WTC11 (cell line): Measurements from ENCODE around the gene MCRIP2. TPM values are rescaled to one million over a fixed set of nuclear protein-coding genes. Genes with fewer than 3 reads are reported as not detected.

Experiments used
- ATAC-seq: fragments of 200-7000 bp; cut with Tn5 transposase; 2 replicates; pipeline ENCODE4 v1.10.0; 2021; ENCODE audit warnings: mild to moderate bottlenecking, moderate library complexity
- CTCF ChIA-PET: fragments of 300-600 bp; sonication (Branson Sonifier 250); formaldehyde crosslinking; loops from one replicate; lab custom pipeline; 2021; ENCODE audit warnings: antibody characterized with exemption; lab: Charles Lee
- POLR2A ChIA-PET: fragments of 350-600 bp; sonication (Branson Sonifier 250); formaldehyde crosslinking; loops from one replicate; lab custom pipeline; 2021; ENCODE audit warnings: antibody characterized with exemption; lab: Charles Lee
- DNase-seq: peaks from one replicate; pipeline ENCODE4 v3.0.0; 2021; ENCODE audit warnings: low spot score
- H3K27ac Mint-ChIP-seq: 2 replicates; pipeline ENCODE4 v1.8.0; 2021; ENCODE audit warnings: mixed read lengths
- H3K27me3 Mint-ChIP-seq: 2 replicates; pipeline ENCODE4 v1.8.0; 2021; ENCODE audit warnings: low read depth, mild to moderate bottlenecking, moderate library complexity, mixed read lengths
- H3K36me3 Mint-ChIP-seq: 2 replicates; pipeline ENCODE4 v1.8.0; 2021; ENCODE audit warnings: mixed read lengths
- H3K4me1 Mint-ChIP-seq: 2 replicates; pipeline ENCODE4 v1.8.0; 2022; ENCODE audit warnings: mixed read lengths
- H3K4me3 Mint-ChIP-seq: 2 replicates; pipeline ENCODE4 v1.8.0; 2021; ENCODE audit warnings: mild to moderate bottlenecking, moderate library complexity, mixed read lengths
- H3K9me3 Mint-ChIP-seq: 2 replicates; pipeline ENCODE4 v1.8.0; 2021; ENCODE audit warnings: mixed read lengths
- ESRRA ChIP-seq: sonication (generic); formaldehyde crosslinking; IDR thresholded peaks from 2 replicates; pipeline ENCODE4 v1.8.1; 2022; ENCODE audit warnings: mild to moderate bottlenecking, missing genetic modification reagents, borderline replicate concordance
- HMGA2 ChIP-seq: fragments of 250-450 bp; sonication (Bioruptor Pico); IDR thresholded peaks from 2 replicates; pipeline ENCODE4 v1.4.0; 2021; ENCODE audit warnings: mild to moderate bottlenecking, moderate library complexity
- MYBL2 ChIP-seq: sonication (generic); formaldehyde crosslinking; IDR thresholded peaks from 2 replicates; pipeline ENCODE4 v1.8.1; 2023; ENCODE audit warnings: mild to moderate bottlenecking, moderate library complexity, missing genetic modification reagents
- SMAD3 ChIP-seq: sonication (generic); formaldehyde crosslinking; IDR thresholded peaks from 2 replicates; pipeline ENCODE4 v1.8.0; 2022; ENCODE audit warnings: missing genetic modification reagents, mild to moderate bottlenecking, borderline replicate concordance
- SP1 ChIP-seq: sonication (generic); formaldehyde crosslinking; conservative IDR thresholded peaks from 2 replicates; pipeline ENCODE4 v1.8.1; 2022; ENCODE audit warnings: missing genetic modification reagents
- ZNF121 ChIP-seq: sonication (generic); formaldehyde crosslinking; IDR thresholded peaks from 2 replicates; pipeline ENCODE4 v1.8.0; 2023; ENCODE audit warnings: missing genetic modification reagents
- ZNF263 ChIP-seq: sonication (generic); formaldehyde crosslinking; IDR thresholded peaks from 2 replicates; pipeline ENCODE4 v1.8.1; 2022; ENCODE audit warnings: low read depth, mild to moderate bottlenecking, moderate library complexity, missing genetic modification reagents
- ZNF396 ChIP-seq: fragments of 250-450 bp; sonication (Bioruptor Pico); IDR thresholded peaks from 2 replicates; pipeline ENCODE4 v1.8.0; 2021; ENCODE audit warnings: mild to moderate bottlenecking, moderate library complexity, borderline replicate concordance
- total RNA-seq: library from RNA; stranded (reverse); gene quantifications from 3 replicates; pipeline ENCODE4 v1.2.3, GENCODE V29; 2021
- TF ChIP-seq, protein P1 (sequence below): sonication (generic); formaldehyde crosslinking; IDR thresholded peaks from 2 replicates; pipeline ENCODE4 v1.8.1; 2023; ENCODE audit warnings: mild to moderate bottlenecking, moderate library complexity, missing genetic modification reagents
- TF ChIP-seq, protein P2 (sequence below): sonication (generic); formaldehyde crosslinking; IDR thresholded peaks from 2 replicates; pipeline ENCODE4 v1.8.1; 2022; ENCODE audit warnings: low read depth, mild to moderate bottlenecking, moderate library complexity, missing genetic modification reagents, borderline replicate concordance
- TF ChIP-seq, protein P3 (sequence below): fragments of 200-600 bp; IDR thresholded peaks from 2 replicates; pipeline ENCODE4 v1.8.0; 2022; ENCODE audit warnings: antibody characterized with exemption
- TF ChIP-seq, protein P4 (sequence below): fragments of 250-450 bp; sonication (Bioruptor Pico); IDR thresholded peaks from 2 replicates; pipeline ENCODE4 v1.9.0; 2021; ENCODE audit warnings: mild to moderate bottlenecking, borderline replicate concordance
- TF ChIP-seq, protein P5 (sequence below): sonication (generic); formaldehyde crosslinking; IDR thresholded peaks from 2 replicates; pipeline ENCODE4 v1.8.1; 2023; ENCODE audit warnings: mild to moderate bottlenecking, missing genetic modification reagents, moderate library complexity

MCRIP2 gene
- total RNA-seq, 1 experiment from 2014 or later = 63.3 TPM

DNA sequence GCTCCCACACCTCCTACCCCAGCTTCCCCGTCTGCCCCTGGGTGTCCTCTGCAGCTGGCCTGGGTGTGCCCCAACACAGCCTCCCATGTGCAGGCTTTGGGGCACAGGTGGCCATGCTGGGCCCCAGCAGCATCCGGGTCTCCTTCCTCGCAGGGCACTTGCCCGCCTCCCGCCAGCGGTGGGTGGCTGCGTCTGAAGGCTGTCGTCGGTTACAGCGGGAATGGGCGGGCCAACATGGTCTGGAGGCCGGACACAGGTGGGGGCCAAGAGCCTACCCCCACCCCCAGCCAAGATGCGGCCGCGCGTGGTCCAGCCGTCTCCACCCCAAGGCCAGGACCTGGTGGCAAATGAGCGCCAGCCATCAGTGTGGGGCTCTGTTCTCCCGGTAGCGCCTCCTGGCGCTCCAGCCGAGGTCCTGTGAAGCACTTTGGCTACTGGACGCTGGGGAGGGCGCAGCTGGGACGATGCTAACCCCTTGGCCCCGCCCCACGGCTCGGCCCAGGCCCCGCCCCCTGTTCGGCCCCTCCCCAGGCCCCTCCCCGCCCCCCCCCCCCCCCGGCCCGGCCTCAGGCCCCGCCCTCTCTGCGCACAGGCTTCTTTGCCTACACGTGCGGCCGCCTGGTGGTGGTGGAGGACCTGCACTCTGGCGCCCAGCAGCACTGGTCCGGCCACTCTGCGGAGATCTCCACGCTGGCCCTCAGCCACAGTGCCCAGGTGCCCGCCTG, 19.0 kb downstream of the MCRIP2 start:
- H3K4me3 Mint-ChIP-seq = no peak overlapping the region; the same call in 1 of the 2 replicates

DNA sequence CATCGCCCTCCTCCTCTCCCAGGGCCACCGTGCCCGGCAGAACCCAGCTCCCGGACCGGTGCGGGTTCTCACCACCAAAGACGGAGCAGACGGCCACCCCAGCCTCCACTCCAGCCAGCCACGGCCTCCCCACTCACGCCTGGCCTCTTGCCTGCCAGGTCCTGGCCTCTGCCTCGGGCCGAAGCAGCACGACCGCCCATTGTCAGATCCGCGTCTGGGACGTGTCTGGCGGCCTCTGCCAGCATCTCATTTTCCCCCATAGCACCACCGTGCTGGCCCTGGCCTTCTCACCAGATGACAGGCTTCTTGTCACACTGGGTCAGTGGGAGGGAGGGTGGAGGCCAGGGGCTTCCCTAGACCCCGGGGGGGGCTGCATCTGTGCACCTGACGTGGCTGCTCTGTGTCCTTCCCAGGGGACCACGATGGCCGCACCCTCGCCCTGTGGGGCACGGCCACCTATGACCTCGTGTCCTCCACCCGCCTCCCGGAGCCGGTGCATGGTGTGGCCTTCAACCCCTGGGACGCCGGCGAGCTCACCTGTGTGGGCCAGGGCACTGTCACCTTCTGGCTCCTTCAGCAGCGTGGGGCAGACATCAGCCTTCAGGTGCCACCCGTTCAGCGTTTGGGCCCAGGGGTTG, 19.7 kb downstream of the MCRIP2 start:
- Mint-ChIP-seq H3K27me3 (no peaks in the 10 kb centered on the region), H3K27ac (no peak overlapping the region), H3K36me3 (no peaks in the 10 kb centered on the region), H3K4me3 (no peak overlapping the region; the same call in 1 of the 2 replicates), H3K9me3 (no peaks in the 10 kb centered on the region), H3K4me1 (peaks cover 4% of the 10 kb centered on the region)
- CTCF ChIA-PET = interaction anchor here (0.6 to 3.3 kb wide), 25 partner anchors 12 to 282 kb away, joined by 3 to 54 read pairs (median 5); partner anchors contain the start of genes CAPN15, CCDC78, METTL26 and RHBDL1
- ATAC-seq (no peak), DNase-seq (no peak)
- TF ChIP-seq ZNF121 (CRISPR knock-in tag) (peak; percentile 78), SMAD3 (no peak), ESRRA (CRISPR knock-in tag) (no peak), ZNF396 (CRISPR knock-in tag) (no peak), HMGA2 (CRISPR knock-in tag) (no peak)
- TF ChIP-seq, protein P1, sequence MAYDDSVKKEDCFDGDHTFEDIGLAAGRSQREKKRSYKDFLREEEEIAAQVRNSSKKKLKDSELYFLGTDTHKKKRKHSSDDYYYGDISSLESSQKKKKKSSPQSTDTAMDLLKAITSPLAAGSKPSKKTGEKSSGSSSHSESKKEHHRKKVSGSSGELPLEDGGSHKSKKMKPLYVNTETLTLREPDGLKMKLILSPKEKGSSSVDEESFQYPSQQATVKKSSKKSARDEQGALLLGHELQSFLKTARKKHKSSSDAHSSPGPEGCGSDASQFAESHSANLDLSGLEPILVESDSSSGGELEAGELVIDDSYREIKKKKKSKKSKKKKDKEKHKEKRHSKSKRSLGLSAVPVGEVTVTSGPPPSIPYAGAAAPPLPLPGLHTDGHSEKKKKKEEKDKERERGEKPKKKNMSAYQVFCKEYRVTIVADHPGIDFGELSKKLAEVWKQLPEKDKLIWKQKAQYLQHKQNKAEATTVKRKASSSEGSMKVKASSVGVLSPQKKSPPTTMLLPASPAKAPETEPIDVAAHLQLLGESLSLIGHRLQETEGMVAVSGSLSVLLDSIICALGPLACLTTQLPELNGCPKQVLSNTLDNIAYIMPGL (CRISPR knock-in tag) = no peak
- TF ChIP-seq, protein P2, sequence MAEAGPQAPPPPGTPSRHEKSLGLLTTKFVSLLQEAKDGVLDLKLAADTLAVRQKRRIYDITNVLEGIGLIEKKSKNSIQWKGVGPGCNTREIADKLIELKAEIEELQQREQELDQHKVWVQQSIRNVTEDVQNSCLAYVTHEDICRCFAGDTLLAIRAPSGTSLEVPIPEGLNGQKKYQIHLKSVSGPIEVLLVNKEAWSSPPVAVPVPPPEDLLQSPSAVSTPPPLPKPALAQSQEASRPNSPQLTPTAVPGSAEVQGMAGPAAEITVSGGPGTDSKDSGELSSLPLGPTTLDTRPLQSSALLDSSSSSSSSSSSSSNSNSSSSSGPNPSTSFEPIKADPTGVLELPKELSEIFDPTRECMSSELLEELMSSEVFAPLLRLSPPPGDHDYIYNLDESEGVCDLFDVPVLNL (CRISPR knock-in tag) = no peak
- POLR2A ChIA-PET = interaction anchor here (1.0 to 1.4 kb wide), 2 partner anchors 12 to 23 kb away, joined by 3 to 5 read pairs; partner anchors contain the start of gene WDR90

More for the DNA sequence above, 19.0 kb downstream of the MCRIP2 start:
- no peaks in the 10 kb centered on the region for H3K27me3 Mint-ChIP-seq
- H3K4me1 Mint-ChIP-seq = peaks cover 4% of the 10 kb centered on the region
- POLR2A ChIA-PET = interaction anchor here (1.0 to 1.4 kb wide), 2 partner anchors 11 to 22 kb away, joined by 3 to 5 read pairs; partner anchors contain the start of gene WDR90
- DNase-seq = peak; percentile 93
- no peak overlapping the region for H3K27ac Mint-ChIP-seq
- peak; percentile 39; the same call in 1 of the 2 replicates for TF ChIP-seq SP1 (CRISPR knock-in tag)
- no peak for TF ChIP-seq ZNF263 (CRISPR knock-in tag)
- TF ChIP-seq, protein P3, sequence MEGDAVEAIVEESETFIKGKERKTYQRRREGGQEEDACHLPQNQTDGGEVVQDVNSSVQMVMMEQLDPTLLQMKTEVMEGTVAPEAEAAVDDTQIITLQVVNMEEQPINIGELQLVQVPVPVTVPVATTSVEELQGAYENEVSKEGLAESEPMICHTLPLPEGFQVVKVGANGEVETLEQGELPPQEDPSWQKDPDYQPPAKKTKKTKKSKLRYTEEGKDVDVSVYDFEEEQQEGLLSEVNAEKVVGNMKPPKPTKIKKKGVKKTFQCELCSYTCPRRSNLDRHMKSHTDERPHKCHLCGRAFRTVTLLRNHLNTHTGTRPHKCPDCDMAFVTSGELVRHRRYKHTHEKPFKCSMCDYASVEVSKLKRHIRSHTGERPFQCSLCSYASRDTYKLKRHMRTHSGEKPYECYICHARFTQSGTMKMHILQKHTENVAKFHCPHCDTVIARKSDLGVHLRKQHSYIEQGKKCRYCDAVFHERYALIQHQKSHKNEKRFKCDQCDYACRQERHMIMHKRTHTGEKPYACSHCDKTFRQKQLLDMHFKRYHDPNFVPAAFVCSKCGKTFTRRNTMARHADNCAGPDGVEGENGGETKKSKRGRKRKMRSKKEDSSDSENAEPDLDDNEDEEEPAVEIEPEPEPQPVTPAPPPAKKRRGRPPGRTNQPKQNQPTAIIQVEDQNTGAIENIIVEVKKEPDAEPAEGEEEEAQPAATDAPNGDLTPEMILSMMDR = peak; percentile 58
- TF ChIP-seq, all 79 proteins: peak for 2
- CTCF ChIA-PET = interaction anchor here (0.5 to 3.3 kb wide), 31 partner anchors 11 to 1362 kb away, joined by 3 to 54 read pairs (median 4); partner anchors contain the start of genes AXIN1, CAPN15, CCDC78 and METTL26
- no peaks in the 10 kb centered on the region for H3K36me3 Mint-ChIP-seq
- H3K9me3 Mint-ChIP-seq = no peaks in the 10 kb centered on the region
- peak; percentile 95 for ATAC-seq

DNA sequence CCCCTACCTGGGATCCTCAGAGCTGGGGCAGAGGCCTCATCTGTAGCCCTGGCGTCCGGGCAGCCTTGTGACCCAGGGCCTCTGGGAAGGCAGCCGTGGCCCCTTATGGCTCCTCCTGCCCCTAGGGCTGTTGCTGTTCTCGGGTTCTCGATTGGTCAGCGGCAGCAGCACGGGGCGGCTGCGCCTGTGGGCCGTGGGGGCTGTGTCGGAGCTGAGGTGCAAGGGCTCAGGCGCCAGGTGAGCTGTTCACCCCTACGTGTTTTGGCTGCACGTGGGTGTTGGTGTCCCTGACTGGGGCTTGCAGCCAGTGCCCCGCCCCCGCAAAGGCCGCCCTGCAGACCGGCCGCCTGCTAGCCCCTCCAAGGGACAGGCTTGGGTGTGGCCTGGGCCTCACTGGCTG, 20.5 kb downstream of the MCRIP2 start:
- ChIA-PET POLR2A (interaction anchor here (1.1 kb wide), 1 partner anchor 66 kb away, joined by 3 read pairs; no protein-coding TSS in a partner anchor), CTCF (interaction anchor here (0.8 to 3.1 kb wide), 5 partner anchors 13 to 40 kb away, joined by 3 to 7 read pairs (median 5); partner anchors contain the start of genes METTL26 and WDR90)
- no peaks in the 10 kb centered on the region for H3K36me3 Mint-ChIP-seq
- H3K27me3 Mint-ChIP-seq = no peaks in the 10 kb centered on the region
- H3K4me3 Mint-ChIP-seq = no peak overlapping the region
- no peak for ATAC-seq
- peaks cover 4% of the 10 kb centered on the region for H3K4me1 Mint-ChIP-seq
- no peaks in the 10 kb centered on the region for H3K9me3 Mint-ChIP-seq
- no peak for DNase-seq
- no peak overlapping the region for H3K27ac Mint-ChIP-seq
- TF ChIP-seq MYBL2 (CRISPR knock-in tag) = no peak
- TF ChIP-seq, protein P4, sequence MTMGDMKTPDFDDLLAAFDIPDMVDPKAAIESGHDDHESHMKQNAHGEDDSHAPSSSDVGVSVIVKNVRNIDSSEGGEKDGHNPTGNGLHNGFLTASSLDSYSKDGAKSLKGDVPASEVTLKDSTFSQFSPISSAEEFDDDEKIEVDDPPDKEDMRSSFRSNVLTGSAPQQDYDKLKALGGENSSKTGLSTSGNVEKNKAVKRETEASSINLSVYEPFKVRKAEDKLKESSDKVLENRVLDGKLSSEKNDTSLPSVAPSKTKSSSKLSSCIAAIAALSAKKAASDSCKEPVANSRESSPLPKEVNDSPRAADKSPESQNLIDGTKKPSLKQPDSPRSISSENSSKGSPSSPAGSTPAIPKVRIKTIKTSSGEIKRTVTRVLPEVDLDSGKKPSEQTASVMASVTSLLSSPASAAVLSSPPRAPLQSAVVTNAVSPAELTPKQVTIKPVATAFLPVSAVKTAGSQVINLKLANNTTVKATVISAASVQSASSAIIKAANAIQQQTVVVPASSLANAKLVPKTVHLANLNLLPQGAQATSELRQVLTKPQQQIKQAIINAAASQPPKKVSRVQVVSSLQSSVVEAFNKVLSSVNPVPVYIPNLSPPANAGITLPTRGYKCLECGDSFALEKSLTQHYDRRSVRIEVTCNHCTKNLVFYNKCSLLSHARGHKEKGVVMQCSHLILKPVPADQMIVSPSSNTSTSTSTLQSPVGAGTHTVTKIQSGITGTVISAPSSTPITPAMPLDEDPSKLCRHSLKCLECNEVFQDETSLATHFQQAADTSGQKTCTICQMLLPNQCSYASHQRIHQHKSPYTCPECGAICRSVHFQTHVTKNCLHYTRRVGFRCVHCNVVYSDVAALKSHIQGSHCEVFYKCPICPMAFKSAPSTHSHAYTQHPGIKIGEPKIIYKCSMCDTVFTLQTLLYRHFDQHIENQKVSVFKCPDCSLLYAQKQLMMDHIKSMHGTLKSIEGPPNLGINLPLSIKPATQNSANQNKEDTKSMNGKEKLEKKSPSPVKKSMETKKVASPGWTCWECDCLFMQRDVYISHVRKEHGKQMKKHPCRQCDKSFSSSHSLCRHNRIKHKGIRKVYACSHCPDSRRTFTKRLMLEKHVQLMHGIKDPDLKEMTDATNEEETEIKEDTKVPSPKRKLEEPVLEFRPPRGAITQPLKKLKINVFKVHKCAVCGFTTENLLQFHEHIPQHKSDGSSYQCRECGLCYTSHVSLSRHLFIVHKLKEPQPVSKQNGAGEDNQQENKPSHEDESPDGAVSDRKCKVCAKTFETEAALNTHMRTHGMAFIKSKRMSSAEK = no peak
- TF ChIP-seq, protein P5, sequence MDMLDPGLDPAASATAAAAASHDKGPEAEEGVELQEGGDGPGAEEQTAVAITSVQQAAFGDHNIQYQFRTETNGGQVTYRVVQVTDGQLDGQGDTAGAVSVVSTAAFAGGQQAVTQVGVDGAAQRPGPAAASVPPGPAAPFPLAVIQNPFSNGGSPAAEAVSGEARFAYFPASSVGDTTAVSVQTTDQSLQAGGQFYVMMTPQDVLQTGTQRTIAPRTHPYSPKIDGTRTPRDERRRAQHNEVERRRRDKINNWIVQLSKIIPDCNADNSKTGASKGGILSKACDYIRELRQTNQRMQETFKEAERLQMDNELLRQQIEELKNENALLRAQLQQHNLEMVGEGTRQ (CRISPR knock-in tag) = no peak
